ACC112 (cell line): ENCODE data around the gene MARCHF2.

Experiments used
- H2AFZ ChIP-seq: fragments of 200-600 bp; sonication (generic); one replicate; pipeline ENCODE4 v1.6.0; 2017; ENCODE audit warnings: antibody characterized with exemption, low read length; ENCODE audit not compliant: unreplicated experiment
- H3K27ac ChIP-seq: fragments of 200-600 bp; sonication (generic); 2 replicates; pipeline ENCODE4 v1.5.1; 2014; ENCODE audit warnings: low read depth, mild to moderate bottlenecking, antibody characterized with exemption, low read length, moderate library complexity
- H3K27me3 ChIP-seq: fragments of 200-600 bp; sonication (generic); 2 replicates; pipeline ENCODE4 v1.6.1; 2014; ENCODE audit warnings: mild to moderate bottlenecking, antibody characterized with exemption, low read length, moderate library complexity, mixed read lengths; ENCODE audit not compliant: insufficient read depth
- H3K36me3 ChIP-seq: fragments of 200-600 bp; sonication (generic); 2 replicates; pipeline ENCODE4 v1.6.1; 2016; ENCODE audit warnings: mild to moderate bottlenecking, antibody characterized with exemption, low read length, moderate library complexity, mixed read lengths; ENCODE audit not compliant: insufficient read depth
- H3K4me1 ChIP-seq: fragments of 200-600 bp; sonication (generic); one replicate; pipeline ENCODE4 v1.6.1; 2016; ENCODE audit warnings: low read length, mixed read lengths; ENCODE audit not compliant: insufficient read depth, unreplicated experiment, control insufficient read depth
- H3K4me3 ChIP-seq: fragments of 200-600 bp; sonication (generic); 2 replicates; pipeline ENCODE4 v1.5.1; 2014; ENCODE audit warnings: mild to moderate bottlenecking, low read depth, low read length
- H3K79me2 ChIP-seq: fragments of 200-600 bp; sonication (generic); one replicate; pipeline ENCODE4 v1.6.0; 2016; ENCODE audit warnings: low read length; ENCODE audit not compliant: control insufficient read depth, unreplicated experiment, insufficient read depth

Gene MARCHF2

DNA sequence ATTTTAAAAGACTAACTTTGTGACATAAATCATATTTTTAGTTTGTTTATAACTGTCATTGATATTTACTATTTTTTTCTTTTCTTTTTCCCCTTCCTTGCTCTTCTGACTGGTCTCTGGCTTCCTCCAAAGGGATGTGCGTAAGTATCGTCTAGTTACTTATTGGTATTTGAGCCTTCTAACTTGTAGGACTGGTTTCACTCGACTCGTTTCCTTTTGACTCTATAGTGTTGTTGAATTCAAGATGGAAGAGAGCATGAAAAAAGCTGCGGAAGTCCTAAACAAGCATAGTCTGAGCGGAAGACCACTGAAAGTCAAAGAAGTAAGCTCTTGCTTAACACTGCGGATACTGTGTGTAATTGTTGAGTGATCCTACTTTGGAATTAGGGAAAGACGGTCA lies 50.3 kb downstream of the MARCHF2 start:
- Histone ChIP-seq H3K27me3 (no peaks in the 10 kb centered on the region), H3K4me1 (peaks cover 27% of the 10 kb centered on the region), H3K4me3 (no peak overlapping the region), H3K79me2 (peaks cover 70% of the 10 kb centered on the region), H3K27ac (no peak overlapping the region), H3K36me3 (peaks cover 13% of the 10 kb centered on the region), H2AFZ (no peak overlapping the region)

DNA sequence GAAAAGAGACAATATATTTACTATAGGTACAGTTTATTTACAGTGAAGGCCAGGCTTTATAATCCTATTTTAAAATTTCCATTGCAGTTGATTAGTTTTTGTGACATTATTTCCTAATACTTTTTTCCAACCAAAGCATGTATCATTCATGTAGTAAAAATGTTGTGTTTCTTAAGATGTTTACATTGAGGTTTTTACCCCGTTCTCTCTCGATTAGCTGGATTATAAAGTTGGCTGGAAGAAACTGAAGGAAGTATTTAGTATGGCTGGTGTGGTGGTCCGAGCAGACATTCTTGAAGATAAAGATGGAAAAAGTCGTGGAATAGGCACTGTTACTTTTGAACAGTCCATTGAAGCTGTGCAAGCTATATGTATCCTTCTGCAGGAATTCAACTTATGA lies 52.9 kb downstream of the MARCHF2 start:
- no peak overlapping the region for H3K27ac ChIP-seq
- H3K4me1 ChIP-seq, result peaks cover 3% of the 10 kb centered on the region
- peaks cover 50% of the 10 kb centered on the region for H3K79me2 ChIP-seq
- no peak overlapping the region for H2AFZ ChIP-seq
- no peaks in the 10 kb centered on the region for H3K27me3 ChIP-seq
- no peak overlapping the region for H3K4me3 ChIP-seq
- peaks cover 20% of the 10 kb centered on the region for H3K36me3 ChIP-seq

DNA sequence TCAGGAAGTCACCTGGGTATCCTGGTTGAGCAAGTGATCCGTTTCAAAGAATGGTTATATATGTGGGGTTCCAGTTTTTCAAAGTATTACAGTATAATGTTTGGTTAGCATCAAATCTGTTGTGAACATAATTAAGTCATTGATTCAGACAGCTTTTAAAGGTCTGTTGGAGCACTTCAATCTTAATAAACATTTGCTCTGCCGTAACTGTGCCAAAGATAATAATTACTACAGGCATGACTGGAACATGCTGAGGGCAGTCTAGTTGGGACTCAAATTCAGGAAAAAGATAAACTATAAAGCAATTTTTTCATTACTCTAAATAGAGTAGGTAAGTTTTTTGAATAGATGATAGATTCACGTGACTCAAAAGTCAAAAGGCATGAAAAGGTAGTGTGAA lies 55.0 kb downstream of the MARCHF2 start:
- H3K36me3 ChIP-seq, result peaks cover 19% of the 10 kb centered on the region
- no peaks in the 10 kb centered on the region for H3K27me3 ChIP-seq
- no peak overlapping the region for H2AFZ ChIP-seq
- H3K27ac ChIP-seq, result no peak overlapping the region
- H3K79me2 ChIP-seq, result peaks cover 32% of the 10 kb centered on the region
- no peaks in the 10 kb centered on the region for H3K4me1 ChIP-seq
- no peak overlapping the region for H3K4me3 ChIP-seq

DNA sequence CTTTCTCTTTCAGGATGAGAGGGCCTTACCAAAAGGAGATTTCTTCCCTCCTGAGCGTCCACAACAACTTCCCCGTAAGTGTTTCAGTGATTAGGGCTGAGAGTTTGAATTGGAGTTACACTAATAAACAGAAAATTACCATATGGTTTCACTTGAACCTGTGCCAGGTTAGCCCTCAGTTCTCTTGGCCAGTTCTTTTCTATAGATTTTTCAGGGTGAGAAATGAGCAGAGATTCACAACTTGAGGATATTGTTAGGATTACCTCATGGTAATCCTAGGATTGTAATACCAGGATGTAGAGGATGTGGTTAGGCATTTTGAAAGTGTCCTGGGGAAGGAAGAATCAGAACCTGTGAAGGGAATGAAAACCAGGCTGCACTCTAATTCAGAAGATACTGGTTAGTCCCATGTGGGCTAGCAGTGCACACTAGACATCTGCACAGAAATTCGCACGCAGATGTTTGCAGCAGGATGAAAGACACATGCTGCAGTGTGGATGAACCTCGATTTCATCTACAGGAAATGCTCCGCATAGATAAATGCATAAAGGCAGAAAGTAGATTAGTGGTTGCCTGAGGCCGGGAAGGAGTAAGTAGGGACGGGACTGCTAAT lies 55.8 kb downstream of the MARCHF2 start:
- H3K4me1 ChIP-seq, result no peaks in the 10 kb centered on the region
- peaks cover 22% of the 10 kb centered on the region for H3K36me3 ChIP-seq
- H2AFZ ChIP-seq, result no peak overlapping the region
- no peak overlapping the region for H3K4me3 ChIP-seq
- H3K79me2 ChIP-seq, result peaks cover 26% of the 10 kb centered on the region
- no peaks in the 10 kb centered on the region for H3K27me3 ChIP-seq
- H3K27ac ChIP-seq, result no peak overlapping the region

DNA sequence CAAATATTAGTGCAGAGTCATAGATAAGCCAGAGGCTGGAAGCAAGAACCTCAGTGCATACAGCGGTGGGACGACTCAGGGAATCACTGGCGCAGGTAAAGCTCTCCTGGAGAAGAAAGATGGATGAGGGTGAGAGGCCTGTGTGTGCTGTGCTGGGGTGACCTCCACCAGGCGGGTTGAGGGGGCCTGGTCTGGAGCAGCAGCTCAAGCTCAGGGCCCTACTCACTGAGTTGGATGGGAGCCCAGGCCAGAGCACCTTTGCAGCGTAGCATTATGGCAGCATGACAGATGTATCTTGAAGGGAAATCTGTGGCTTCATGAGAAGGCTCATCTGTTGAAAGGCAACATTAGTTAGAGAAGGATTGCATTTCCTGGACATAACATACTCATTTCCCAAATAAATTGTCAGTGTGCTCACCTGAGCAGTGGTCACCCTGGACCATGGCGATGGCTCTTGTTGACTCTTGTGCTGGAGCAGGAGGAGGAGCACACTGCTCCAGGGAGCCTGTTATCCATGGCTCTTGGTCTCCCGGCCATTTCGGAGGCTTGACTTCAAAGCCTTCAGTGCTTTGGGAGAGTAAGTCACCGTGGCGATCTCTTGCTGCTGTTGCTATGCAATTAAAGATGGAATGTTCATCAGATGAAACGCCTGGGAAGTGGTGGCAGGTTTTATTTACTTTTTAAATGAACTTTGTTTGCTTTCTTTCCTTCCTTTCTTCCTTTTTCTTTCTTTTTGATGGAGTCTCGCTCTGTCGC lies 56.7 kb downstream of the MARCHF2 start:
- no peaks in the 10 kb centered on the region for H3K4me1 ChIP-seq
- H3K36me3 ChIP-seq, result peaks cover 27% of the 10 kb centered on the region
- H2AFZ ChIP-seq, result no peak overlapping the region
- peaks cover 18% of the 10 kb centered on the region for H3K79me2 ChIP-seq
- H3K4me3 ChIP-seq, result no peak overlapping the region
- no peaks in the 10 kb centered on the region for H3K27me3 ChIP-seq
- no peak overlapping the region for H3K27ac ChIP-seq

DNA sequence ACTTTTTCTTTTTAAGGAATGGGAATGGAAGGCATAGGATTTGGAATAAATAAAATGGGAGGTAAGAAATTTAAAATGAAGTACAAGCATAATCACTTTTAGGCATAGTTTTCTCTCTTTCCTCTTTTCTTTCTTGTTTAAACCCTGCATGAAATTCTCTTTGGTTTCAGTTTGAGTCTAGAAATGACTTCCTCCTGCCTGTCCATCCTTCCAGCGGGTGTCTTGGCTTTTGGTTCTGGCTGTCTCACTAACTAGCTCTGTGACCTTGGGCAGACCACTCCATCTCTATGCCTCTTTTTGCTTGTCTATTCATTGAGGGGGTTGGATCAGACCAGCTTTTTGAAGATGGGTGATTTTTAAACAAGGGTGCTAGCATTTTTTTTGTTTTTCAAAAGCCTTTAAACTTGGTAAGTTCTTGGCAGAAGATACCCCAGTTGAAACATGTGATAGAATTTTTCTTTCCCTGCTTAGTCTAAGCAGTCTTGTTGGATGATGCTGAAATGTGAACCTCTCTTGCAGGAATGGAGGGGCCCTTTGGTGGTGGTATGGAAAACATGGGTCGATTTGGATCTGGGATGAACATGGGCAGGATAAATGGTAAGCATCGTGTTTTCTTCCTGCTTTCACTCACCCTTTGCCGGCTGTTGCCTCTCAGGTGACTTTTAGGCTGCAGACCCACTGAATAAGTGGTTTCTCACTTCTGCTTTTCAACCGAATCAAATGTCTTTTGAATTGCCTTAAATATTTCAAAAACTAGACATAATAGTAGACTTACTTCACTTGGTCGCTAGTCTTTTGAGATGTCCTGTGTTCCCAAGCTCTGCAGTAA lies 60.8 kb downstream of the MARCHF2 start:
- peaks cover 19% of the 10 kb centered on the region; the same call in 1 of the 2 replicates for H3K36me3 ChIP-seq
- H3K27me3 ChIP-seq, result no peaks in the 10 kb centered on the region
- peaks cover 37% of the 10 kb centered on the region for H3K79me2 ChIP-seq
- H3K27ac ChIP-seq, result no peak overlapping the region
- no peak overlapping the region for H3K4me3 ChIP-seq
- H3K4me1 ChIP-seq, result no peaks in the 10 kb centered on the region
- H2AFZ ChIP-seq, result no peak overlapping the region

DNA sequence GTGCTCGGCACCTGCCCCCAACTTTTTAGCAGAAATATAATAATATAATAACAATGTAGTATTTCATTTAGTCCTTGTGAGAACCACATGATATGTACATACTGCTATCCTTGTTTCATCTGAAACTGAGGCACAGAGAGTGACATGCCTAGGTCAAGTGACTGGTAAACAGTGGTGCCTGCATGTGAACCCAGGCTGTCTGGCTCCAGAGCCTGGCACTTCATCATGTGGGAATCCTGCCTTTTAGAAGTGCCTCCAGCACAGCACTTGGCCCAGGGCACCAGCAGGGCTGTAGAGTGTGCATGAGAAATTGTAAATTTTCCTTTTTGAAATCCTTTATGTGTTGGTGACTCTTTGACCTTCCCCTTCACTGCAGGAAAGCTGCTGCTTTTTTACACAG lies 61.9 kb downstream of the MARCHF2 start:
- Histone ChIP-seq H3K4me3 (no peak overlapping the region), H3K36me3 (peaks cover 12% of the 10 kb centered on the region; the same call in 1 of the 2 replicates), H3K27ac (no peak overlapping the region), H3K4me1 (no peaks in the 10 kb centered on the region), H3K27me3 (no peaks in the 10 kb centered on the region), H2AFZ (no peak overlapping the region), H3K79me2 (peaks cover 42% of the 10 kb centered on the region)

DNA sequence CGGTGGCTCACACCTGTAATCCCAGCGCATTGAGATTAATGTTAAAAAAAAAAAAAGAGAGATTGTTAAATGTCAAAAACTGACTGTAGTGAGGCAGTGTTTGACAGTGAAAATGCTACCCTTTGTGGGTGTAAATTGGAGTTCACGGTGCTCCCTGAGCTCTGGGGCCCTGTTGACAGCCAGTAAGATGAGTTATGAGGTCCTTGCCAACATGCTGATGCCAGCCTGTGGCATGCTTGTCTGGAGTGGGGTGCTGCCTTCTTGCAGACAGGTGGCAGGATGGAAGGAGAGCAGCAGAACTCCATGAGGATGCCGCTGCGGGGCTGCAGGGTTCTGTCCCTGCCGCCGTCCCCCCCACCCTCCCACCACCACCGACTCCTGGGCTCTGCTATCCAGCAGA lies 63.4 kb downstream of the MARCHF2 start:
- H2AFZ ChIP-seq, result no peak overlapping the region
- peaks cover 49% of the 10 kb centered on the region for H3K79me2 ChIP-seq
- H3K4me3 ChIP-seq, result no peak overlapping the region
- no peaks in the 10 kb centered on the region for H3K4me1 ChIP-seq
- no peak overlapping the region for H3K27ac ChIP-seq
- no peaks in the 10 kb centered on the region for H3K27me3 ChIP-seq
- peaks cover 9% of the 10 kb centered on the region; the same call in 1 of the 2 replicates for H3K36me3 ChIP-seq

DNA sequence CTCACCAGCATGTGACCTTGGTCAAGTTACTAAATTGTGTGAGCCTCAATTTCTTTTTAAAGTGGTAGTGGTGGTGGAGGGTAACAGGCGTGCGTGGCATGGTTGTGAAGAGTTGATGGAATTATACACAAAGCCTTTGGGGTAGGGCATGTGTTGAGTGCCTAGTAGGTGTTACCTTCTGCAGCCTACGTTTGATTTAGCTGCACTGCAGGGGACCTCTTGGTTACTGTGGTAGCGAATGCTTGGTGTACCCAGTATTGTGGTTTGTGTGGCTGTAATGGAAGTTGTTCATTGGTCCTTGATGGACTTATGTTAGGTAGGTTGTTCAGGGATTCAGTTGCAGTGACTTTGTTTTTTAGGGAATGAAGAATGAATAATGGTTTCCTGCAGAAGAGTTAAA lies 64.8 kb downstream of the MARCHF2 start:
- no peak overlapping the region for H2AFZ ChIP-seq
- peaks cover 53% of the 10 kb centered on the region for H3K79me2 ChIP-seq
- H3K4me1 ChIP-seq, result no peaks in the 10 kb centered on the region
- H3K27ac ChIP-seq, result no peak overlapping the region
- no peaks in the 10 kb centered on the region for H3K27me3 ChIP-seq
- peaks cover 8% of the 10 kb centered on the region; the same call in 1 of the 2 replicates for H3K36me3 ChIP-seq
- no peak overlapping the region for H3K4me3 ChIP-seq

DNA sequence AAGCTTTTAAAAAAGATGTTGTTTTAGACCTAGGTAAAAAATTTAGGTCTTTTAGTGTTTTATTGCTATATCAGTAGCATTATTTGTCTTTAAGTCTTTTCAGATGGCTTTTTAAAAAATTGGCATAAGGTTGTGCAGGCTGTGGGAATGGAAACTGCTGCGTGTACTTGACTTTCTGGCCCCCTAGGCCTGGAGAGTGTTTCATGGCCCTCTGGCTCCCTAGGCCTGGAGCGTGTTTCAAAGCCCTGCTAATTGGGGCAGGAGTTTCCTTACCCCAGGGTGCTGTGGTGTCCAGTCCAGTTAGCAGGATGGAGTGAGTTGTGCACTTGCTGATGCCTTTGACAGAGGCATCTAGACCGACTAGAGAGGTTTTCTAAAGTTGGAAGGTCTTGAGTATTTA lies 65.5 kb downstream of the MARCHF2 start:
- H3K36me3 ChIP-seq, result peaks cover 7% of the 10 kb centered on the region; the same call in 1 of the 2 replicates

More for the DNA sequence above, 65.5 kb downstream of the MARCHF2 start:
- peaks cover 56% of the 10 kb centered on the region for H3K79me2 ChIP-seq
- H3K27ac ChIP-seq, result no peak overlapping the region
- no peaks in the 10 kb centered on the region for H3K4me1 ChIP-seq
- no peaks in the 10 kb centered on the region for H3K27me3 ChIP-seq
- no peak overlapping the region for H2AFZ ChIP-seq
- no peak overlapping the region for H3K4me3 ChIP-seq
